MCF 10A (cell line): Measurements from ENCODE around the gene FBXO15. TPM values are rescaled to one million over a fixed set of nuclear protein-coding genes. Genes with fewer than 3 reads are reported as not detected.

Source experiments
- total RNA-seq: library from RNA; stranded (reverse); gene quantifications from 2 replicates; pipeline ENCODE4 v1.2.3, GENCODE V29; 2022

Gene FBXO15
- total RNA-seq, 1 experiment from 2014 or later, result 0.79 TPM

Other genes starting within 250 kb of the FBXO15 start
- gene TIMM21, start 689 bp upstream of the FBXO15 start, total RNA-seq, result 33.4 and 48.3 TPM in 2 replicates
- 19.4 and 27.5 TPM in 2 replicates for gene CYB5A, start 144.1 kb upstream of the FBXO15 start, total RNA-seq
- not detected in 2 replicates for gene C18orf63, start 168.0 kb upstream of the FBXO15 start, total RNA-seq